GM12801 (cell line): ENCODE results near the gene KCNH3.

Source experiments
- TF ChIP-seq, protein P1 (sequence below): IDR thresholded peaks from one replicate; pipeline ENCODE4 v1.5.1; 2011; ENCODE audit warnings: control low read depth; ENCODE audit not compliant: insufficient read length; ENCODE audit errors: extremely low read depth

The KCNH3 gene, protein sequence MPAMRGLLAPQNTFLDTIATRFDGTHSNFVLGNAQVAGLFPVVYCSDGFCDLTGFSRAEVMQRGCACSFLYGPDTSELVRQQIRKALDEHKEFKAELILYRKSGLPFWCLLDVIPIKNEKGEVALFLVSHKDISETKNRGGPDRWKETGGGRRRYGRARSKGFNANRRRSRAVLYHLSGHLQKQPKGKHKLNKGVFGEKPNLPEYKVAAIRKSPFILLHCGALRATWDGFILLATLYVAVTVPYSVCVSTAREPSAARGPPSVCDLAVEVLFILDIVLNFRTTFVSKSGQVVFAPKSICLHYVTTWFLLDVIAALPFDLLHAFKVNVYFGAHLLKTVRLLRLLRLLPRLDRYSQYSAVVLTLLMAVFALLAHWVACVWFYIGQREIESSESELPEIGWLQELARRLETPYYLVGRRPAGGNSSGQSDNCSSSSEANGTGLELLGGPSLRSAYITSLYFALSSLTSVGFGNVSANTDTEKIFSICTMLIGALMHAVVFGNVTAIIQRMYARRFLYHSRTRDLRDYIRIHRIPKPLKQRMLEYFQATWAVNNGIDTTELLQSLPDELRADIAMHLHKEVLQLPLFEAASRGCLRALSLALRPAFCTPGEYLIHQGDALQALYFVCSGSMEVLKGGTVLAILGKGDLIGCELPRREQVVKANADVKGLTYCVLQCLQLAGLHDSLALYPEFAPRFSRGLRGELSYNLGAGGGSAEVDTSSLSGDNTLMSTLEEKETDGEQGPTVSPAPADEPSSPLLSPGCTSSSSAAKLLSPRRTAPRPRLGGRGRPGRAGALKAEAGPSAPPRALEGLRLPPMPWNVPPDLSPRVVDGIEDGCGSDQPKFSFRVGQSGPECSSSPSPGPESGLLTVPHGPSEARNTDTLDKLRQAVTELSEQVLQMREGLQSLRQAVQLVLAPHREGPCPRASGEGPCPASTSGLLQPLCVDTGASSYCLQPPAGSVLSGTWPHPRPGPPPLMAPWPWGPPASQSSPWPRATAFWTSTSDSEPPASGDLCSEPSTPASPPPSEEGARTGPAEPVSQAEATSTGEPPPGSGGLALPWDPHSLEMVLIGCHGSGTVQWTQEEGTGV

DNA sequence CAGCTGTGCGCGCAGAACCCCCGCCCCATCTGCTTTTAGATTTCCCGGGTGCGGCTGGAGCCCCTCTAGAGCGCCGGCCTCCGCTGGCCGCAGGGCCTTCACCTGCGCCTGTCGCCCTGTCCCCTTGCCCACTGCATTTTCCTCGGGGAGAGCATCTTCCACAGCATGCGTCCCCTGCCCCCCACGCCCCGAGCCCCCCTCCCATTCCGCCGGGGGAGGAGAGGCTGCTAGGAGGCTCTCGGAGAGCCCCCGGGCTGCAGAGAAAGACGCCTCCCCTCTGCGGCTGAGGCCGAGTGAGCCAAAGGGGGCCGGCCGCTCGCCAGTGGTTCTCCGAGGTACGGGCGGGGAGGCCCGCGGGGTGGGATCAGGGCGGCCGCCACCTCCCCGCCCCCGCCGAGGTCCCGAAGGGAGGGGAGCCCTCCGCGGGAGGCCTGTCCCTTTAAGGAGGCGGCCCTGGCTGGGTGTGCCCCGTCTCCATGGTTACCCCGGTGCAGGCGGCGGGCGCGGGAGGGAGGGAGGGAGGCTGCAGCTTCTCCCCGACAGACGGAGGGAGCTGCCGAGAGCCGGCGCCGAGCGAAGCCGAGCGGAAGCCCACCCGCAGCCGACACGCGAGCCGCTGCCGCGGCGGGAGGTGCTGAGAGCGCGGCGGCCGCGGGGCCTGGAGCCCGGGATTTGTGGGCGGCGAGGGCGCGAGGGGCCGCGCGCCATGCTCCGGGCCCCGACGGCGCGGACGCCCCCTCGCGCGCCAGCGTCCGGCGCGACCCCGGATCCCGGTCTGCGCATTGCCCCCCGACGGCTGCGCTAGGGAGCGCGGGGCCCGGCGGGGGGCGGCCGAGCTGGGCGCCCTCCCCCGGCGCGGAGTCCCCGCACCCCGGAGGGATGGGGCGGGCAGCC is at the start of gene KCNH3:
Gene KCNH3 (plus strand): TSS at position 521 of the 894 bp plus-strand sequence. CDS start 387 bp downstream, outside the sequence.
- TF ChIP-seq, protein P1, sequence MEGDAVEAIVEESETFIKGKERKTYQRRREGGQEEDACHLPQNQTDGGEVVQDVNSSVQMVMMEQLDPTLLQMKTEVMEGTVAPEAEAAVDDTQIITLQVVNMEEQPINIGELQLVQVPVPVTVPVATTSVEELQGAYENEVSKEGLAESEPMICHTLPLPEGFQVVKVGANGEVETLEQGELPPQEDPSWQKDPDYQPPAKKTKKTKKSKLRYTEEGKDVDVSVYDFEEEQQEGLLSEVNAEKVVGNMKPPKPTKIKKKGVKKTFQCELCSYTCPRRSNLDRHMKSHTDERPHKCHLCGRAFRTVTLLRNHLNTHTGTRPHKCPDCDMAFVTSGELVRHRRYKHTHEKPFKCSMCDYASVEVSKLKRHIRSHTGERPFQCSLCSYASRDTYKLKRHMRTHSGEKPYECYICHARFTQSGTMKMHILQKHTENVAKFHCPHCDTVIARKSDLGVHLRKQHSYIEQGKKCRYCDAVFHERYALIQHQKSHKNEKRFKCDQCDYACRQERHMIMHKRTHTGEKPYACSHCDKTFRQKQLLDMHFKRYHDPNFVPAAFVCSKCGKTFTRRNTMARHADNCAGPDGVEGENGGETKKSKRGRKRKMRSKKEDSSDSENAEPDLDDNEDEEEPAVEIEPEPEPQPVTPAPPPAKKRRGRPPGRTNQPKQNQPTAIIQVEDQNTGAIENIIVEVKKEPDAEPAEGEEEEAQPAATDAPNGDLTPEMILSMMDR = no peak

DNA sequence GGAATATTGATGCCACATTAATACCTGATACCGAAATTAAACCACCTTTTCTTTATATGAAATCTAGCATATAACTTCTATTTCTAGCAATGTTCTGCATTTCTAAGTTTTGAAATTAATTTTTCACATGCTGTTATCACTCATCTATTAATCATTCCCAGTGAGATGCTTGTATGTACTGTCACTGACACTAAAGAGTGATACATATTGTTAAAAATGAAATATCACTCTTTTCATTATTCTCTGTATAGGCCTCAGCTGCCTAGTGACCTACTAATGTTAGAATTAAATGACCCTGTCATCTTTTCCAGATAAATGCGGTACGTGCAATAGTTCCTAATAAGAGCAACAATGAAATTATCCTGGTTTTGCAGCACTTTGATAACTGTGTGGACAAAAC is 49.7 kb upstream of the KCNH3 start:
- TF ChIP-seq, protein P1 = no peak

DNA sequence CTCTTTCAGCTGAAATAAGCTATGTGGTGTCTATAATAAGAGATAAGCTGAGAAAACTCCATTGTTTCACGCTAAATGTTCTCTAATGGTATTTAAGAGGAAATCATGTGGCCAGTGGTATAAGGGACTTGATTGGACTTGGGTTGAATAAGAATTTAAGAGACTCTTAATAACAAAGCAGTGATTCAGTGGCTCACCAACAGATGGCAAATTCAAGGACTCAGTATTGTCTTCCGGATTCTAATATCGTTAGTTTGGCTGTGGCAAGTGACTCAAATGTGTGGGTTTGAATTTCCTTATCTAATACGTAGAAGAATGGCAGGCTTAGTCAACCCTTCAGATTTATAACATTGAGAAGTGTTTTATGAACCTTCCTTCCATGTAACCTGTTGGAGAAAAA is 49.1 kb upstream of the KCNH3 start:
- TF ChIP-seq, protein P1 = no peak

DNA sequence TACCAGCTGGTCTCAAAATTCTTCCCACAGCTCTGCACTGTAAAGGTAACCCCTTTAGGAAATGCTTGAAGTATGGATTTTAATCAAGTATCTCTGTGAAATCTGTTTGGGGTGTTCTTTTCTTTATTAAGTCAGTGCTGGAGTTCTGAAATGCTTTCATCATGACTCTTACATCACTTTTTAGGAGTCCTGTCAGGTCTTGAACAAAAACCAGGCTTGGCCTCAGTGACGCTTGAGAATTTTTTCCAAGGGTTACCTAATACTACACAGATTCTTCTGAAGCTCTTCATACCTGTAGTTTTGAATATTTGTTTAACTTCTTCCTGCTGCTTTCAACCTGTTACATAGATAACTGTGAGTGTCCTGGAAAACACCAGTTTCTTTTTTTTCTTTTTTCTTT is 47.0 kb upstream of the KCNH3 start:
- TF ChIP-seq, protein P1 = no peak

DNA sequence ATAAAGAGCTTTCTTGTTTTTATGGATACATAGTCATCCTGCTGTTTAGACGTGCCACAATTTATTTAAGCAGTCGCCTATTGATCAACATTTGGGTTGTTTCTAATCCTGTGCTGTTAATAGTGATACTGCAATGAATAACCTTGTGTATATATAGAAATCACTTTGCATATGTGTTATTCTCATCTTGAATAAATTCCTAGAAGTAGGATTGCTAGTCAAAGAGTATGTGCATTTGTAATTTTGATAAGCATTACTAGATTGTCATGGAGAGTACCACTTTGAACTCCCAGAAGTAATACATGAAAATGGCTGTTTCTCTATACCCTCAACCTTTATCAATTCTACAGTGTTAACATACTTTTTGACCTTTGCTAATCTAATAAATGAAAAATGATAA is 44.9 kb upstream of the KCNH3 start:
- TF ChIP-seq, protein P1 = no peak

DNA sequence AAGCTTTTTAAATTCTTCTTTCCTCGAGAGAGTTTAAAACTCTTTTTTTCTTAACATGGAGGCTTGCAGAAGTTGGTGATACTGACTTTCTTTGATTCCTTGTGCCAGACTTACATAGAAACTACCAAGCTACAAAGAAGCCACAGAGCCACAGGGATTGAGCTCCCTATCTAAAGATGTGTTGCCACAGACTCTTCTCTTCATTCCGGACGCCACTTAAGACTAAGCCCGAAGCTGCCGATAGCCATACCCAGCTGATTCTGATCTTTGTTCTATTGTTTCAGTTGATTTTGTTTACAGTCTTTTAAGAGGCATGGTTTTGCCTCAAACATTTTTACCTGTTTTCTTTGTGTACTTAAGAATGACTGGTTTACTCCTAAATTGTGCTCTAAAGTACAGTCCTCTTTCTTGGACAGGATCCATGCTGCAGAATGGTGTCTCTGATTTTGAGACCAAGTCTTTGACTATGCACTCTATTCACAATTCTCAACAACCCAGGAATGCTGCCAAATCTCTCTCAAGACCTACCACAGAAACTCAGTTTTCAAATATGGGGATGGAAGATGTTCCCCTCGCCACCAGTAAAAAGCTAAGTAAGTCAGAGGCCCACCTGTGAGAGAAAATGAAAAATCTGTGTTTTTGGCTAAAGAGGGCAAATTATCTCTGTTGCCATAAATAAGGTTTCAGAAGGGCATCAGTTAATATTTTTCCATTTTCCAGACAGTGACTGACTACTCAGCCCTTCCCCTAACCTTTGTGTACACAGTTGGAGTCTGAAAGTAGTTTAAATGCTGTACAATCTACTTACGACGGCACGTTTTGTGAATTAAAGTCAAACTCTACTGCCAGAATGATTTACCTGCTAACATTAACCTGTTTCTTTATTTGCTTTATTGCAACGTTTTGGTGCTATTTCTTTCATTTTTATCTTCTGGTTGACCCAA is 42.1 kb upstream of the KCNH3 start:
- TF ChIP-seq, protein P1 = no peak
